ENCODE data around the gene ARL8A.

DNA sequence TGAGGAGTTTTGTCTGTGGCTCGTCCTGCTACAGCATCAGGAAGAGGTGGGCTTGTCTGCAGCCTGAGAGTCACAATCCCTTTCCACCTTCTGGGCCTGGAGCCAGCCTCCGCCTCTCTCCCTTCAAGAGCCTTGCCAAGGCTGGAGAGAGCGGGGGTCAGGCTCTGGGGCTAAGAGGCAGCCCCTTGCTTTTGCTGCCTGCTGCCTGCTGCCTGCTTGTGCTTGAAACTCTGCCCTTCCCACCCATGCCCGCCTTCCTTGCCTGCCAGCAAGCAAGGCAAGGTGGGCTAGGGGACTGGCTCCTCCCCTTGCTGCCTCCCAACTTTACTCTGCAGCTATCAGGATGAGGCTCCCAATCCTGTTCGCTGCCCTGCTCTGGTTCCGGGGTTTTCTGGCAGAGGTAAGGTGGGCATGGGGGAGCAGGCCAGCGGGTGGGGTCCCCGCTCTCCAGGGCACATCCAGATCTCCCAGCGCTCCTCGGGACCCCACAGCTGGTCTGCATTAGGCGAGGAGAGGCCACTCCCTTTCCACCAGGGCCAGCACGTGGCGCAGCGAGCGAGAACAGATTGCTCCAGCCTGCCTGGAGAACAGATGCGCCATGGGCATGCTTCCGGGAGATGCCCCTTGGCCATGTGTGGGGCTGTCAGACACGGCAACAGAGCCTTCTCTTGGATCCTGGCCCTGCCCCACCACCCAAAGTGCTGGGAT is 23.3 kb upstream of the ARL8A start:
- TF ChIP-seq SPI1 (IDR thresholded peaks at IDR 0.05; ENCODE audit: borderline replicate concordance, insufficient read depth, low read depth, low read length), result no peak
- TF ChIP-seq POLR2A (IDR thresholded peaks at IDR 0.05; ENCODE audit: low read depth, low read length), result no peak
- TF ChIP-seq, protein P1, sequence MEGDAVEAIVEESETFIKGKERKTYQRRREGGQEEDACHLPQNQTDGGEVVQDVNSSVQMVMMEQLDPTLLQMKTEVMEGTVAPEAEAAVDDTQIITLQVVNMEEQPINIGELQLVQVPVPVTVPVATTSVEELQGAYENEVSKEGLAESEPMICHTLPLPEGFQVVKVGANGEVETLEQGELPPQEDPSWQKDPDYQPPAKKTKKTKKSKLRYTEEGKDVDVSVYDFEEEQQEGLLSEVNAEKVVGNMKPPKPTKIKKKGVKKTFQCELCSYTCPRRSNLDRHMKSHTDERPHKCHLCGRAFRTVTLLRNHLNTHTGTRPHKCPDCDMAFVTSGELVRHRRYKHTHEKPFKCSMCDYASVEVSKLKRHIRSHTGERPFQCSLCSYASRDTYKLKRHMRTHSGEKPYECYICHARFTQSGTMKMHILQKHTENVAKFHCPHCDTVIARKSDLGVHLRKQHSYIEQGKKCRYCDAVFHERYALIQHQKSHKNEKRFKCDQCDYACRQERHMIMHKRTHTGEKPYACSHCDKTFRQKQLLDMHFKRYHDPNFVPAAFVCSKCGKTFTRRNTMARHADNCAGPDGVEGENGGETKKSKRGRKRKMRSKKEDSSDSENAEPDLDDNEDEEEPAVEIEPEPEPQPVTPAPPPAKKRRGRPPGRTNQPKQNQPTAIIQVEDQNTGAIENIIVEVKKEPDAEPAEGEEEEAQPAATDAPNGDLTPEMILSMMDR (IDR thresholded peaks at IDR 0.05 in 2 of 3, conservative IDR thresholded peaks at IDR 0.05 in 1 of 3; ENCODE audit: control insufficient read depth in 2 of 3, extremely low read depth in 1 of 3, insufficient read depth in 1 of 3, low read depth in 3 of 3, low read length in 3 of 3), result no peak
- TF ChIP-seq FOXK2 (IDR thresholded peaks at IDR 0.05), result no peak
- TF ChIP-seq CHD2 (IDR thresholded peaks at IDR 0.05; ENCODE audit: borderline replicate concordance, low read depth, low read length), result no peak
- TF ChIP-seq STAT3 (IDR thresholded peaks at IDR 0.05; ENCODE audit: low read depth, low read length), result no peak
- no peak for TF ChIP-seq POLR2AphosphoS5 (IDR thresholded peaks at IDR 0.05; ENCODE audit: low read length)

Measured in GM12878 (cell line).